ENCODE results near the gene PLA2G1B. TPM values are rescaled to one million over a fixed set of nuclear protein-coding genes. Genes with fewer than 3 reads are reported as not detected.

PLA2G1B gene
- total RNA-seq, 4 donors from 2014 or later, result not detected

DNA sequence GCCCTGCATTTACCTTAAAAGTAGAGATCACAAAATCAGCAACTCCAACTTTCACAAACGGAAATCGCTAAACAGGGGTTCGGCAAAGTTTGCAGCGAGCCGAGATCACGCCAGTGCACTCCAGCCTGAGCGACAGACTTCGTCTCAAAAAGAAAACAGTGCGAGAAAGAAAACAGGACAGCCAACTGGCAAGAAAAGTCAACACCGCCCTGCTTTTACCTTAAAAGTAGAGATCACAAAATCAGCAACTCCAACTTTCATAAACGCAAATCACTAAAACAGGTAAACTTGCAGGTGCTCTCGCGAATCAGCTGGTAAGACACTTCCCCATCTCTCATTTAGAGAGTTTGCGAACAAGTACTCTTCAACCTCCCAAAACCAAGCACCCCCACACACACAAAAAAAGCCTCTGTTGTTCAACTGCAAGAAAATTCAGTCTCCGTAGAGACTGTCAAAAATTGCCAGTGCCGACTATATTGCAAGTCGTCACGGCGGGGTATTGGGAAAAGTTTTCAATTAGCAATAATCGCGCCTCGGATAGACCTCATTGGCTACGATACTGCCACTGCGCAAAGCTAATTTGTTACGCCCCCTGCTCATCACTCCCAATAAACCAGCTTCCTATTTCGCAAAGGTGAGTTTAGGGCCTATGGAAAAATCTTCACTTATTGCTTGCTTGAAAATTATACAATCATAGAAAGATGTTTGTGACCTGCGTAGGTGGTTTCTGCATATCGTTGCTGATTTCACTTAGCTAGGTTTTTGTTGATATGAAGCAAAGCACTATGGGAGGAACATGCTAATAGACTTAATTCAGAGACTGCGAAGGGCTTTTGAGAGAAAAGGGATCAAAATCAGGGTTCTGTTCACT, 34.7 kb downstream of the PLA2G1B start, which contains the start of gene RNU4-1:
TSS of gene RNU4-1 (minus strand) at position 577 of the 871 bp plus-strand sequence.
- TF ChIP-seq POLR2A (IDR thresholded peaks at IDR 0.05), result peak; percentile 85
- TF ChIP-seq, protein P1, sequence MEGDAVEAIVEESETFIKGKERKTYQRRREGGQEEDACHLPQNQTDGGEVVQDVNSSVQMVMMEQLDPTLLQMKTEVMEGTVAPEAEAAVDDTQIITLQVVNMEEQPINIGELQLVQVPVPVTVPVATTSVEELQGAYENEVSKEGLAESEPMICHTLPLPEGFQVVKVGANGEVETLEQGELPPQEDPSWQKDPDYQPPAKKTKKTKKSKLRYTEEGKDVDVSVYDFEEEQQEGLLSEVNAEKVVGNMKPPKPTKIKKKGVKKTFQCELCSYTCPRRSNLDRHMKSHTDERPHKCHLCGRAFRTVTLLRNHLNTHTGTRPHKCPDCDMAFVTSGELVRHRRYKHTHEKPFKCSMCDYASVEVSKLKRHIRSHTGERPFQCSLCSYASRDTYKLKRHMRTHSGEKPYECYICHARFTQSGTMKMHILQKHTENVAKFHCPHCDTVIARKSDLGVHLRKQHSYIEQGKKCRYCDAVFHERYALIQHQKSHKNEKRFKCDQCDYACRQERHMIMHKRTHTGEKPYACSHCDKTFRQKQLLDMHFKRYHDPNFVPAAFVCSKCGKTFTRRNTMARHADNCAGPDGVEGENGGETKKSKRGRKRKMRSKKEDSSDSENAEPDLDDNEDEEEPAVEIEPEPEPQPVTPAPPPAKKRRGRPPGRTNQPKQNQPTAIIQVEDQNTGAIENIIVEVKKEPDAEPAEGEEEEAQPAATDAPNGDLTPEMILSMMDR (IDR thresholded peaks at IDR 0.05), result no peak
- TF ChIP-seq POLR2AphosphoS5 (IDR thresholded peaks at IDR 0.05), result peak; percentile 62 to 98 (median 97)
- WGBS, 2 donors (ENCODE audit: low coverage in 1 of 2), result 1 to 2% methylated on average over 21 to 29 of the region's 29 CpGs
- H3K27ac ChIP-seq, result peak within 1 kb of the TSS; percentile 97 to 99 (median 98)
- peaks cover 0 to 18% (median 14%) of the 10 kb centered on the region in 4 donors for H3K4me1 ChIP-seq
- H3K36me3 ChIP-seq, result no peaks in the 10 kb centered on the region
- no peaks in the 10 kb centered on the region for H3K27me3 ChIP-seq
- peak within 1 kb of the TSS; percentile 46 to 90 (median 69) for H3K4me3 ChIP-seq
- H3K9me3 ChIP-seq, result no peaks in the 10 kb centered on the region
- in situ Hi-C loops (cut with MboI; ENCODE audit: low pct_ligation_motif_present in 1 of 4, low pct_unique_long_range_greater_than_20kb in 1 of 4, low sequenced_read_pairs in 3 of 4), result no loop called here
- DNase-seq, result peak; percentile 82
- intact Hi-C loops (cut with DNase I; ENCODE audit: low total_unique reads), result no loop called here

DNA sequence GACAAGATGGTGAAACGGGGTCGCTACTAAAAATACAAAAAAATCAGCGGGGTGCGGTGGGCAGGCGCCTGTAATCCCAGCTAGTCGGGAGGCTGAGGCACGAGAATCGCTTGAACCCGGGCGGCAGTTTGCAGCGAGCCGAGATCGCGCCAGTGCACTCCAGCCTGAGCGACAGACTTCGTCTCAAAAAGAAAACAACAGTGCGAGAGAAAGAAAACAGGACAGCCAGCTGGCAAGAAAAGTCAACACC, 35.2 kb downstream of the PLA2G1B start:
- WGBS, 2 donors (ENCODE audit: low coverage in 1 of 2), result 0 to 2% methylated on average over 11 to 17 of the region's 17 CpGs
- in situ Hi-C loops (cut with MboI; ENCODE audit: low pct_ligation_motif_present in 1 of 4, low pct_unique_long_range_greater_than_20kb in 1 of 4, low sequenced_read_pairs in 3 of 4), result no loop called here

DNA sequence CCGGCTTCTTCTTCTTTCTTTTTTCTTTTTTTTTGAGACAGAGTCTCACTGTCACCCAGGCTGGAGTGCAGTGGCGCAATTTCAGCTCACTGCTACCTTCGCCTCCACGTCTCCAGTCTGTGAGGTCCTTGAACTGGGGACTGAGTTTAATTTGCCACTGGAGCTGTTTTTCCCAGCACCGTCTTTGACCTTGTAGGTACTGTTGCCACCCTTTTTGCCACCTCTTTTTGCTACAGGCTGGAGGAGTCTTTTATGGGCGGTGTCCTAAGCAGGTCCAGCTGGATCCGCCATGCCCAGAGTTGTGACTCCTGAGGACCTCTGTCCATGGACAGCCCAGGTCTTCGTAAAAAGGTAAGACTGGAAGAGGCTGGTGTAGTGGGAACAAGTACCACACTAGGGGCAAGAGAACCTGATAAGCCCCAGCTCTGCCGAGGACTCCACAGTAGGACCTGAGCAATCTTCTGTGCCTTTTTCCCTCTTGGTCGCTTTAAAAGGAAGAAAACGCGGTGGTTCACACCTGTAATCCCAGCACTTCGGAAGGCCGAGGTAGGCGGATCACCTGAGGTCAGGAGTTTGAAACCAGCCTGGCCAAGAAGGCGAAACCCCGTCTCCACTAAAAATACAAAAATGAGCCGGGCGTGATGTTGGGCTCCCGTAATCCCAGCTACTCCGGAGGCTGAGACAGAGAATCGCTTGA, 36.8 kb downstream of the PLA2G1B start:
- no peak for TF ChIP-seq EP300 (IDR thresholded peaks at IDR 0.05; ENCODE audit: low read depth)
- peak in 1 of 3 donors; percentile 11 for TF ChIP-seq POLR2AphosphoS5 (IDR thresholded peaks at IDR 0.05)
- no peak for TF ChIP-seq POLR2A (IDR thresholded peaks at IDR 0.05)
- in situ Hi-C loops (cut with MboI; ENCODE audit: low pct_ligation_motif_present in 1 of 4, low pct_unique_long_range_greater_than_20kb in 1 of 4, low sequenced_read_pairs in 3 of 4), result no loop called here
- intact Hi-C loops (cut with DNase I; ENCODE audit: low total_unique reads), result no loop called here
- peak overlapping the region in 3 of 4 donors; percentile 9 to 81 (median 20) for H3K4me3 ChIP-seq
- no peaks in the 10 kb centered on the region for H3K36me3 ChIP-seq
- H3K27ac ChIP-seq, result peak overlapping the region; percentile 97 to 99 (median 98)
- 22% methylated on average over 22 of the region's 22 CpGs; no CpG with 5 or more reads in 1 of the 2 donors for WGBS, 2 donors (ENCODE audit: low coverage in 1 of 2)
- H3K4me1 ChIP-seq, result peaks cover 0 to 18% (median 14%) of the 10 kb centered on the region in 4 donors
- no peaks in the 10 kb centered on the region for H3K9me3 ChIP-seq
- no peaks in the 10 kb centered on the region for H3K27me3 ChIP-seq
- peak; percentile 38 for DNase-seq

More for the DNA sequence above, 35.2 kb downstream of the PLA2G1B start:
- Histone ChIP-seq H3K9me3 (no peaks in the 10 kb centered on the region), H3K4me1 (peaks cover 0 to 18% (median 14%) of the 10 kb centered on the region in 4 donors), H3K36me3 (no peaks in the 10 kb centered on the region), H3K27ac (peak overlapping the region; percentile 97 to 99 (median 98)), H3K4me3 (peak overlapping the region; percentile 46 to 90 (median 69)), H3K27me3 (no peaks in the 10 kb centered on the region)
- DNase-seq, result no peak
- intact Hi-C loops (cut with DNase I; ENCODE audit: low total_unique reads), result no loop called here
- TF ChIP-seq, protein P1 (IDR thresholded peaks at IDR 0.05), result no peak
- TF ChIP-seq EP300 (IDR thresholded peaks at IDR 0.05; ENCODE audit: low read depth) (no peak), POLR2A (IDR thresholded peaks at IDR 0.05) (no peak), POLR2AphosphoS5 (IDR thresholded peaks at IDR 0.05) (no peak)

DNA sequence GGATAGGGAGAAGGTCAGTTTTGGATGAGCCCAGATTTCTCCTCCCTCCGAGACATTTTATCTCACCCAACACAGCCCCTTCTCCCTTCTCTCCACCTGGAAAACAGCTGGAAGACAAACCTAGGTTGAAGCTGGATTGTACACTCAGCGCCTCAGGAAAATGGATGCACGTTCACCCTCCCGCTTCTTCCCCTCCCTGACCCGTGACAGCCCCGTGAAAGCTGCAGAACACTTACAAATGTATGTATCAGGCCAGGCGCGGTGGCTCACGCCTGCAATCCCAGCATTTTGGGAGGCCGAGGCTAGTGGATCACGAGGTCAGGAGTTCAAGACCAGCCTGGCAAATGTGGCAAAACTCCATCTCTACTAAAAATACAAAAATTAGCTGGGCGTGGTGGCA, 40.1 kb downstream of the PLA2G1B start:
- no peak overlapping the region for H3K4me3 ChIP-seq
- WGBS, 2 donors (ENCODE audit: low coverage in 1 of 2), result 33 to 76% methylated on average over 1 to 12 of the region's 12 CpGs
- H3K36me3 ChIP-seq, result no peaks in the 10 kb centered on the region
- no peak overlapping the region for H3K27ac ChIP-seq
- peaks cover 0 to 10% (median 7%) of the 10 kb centered on the region in 4 donors for H3K4me1 ChIP-seq
- TF ChIP-seq, protein P1 (IDR thresholded peaks at IDR 0.05), result no peak
- TF ChIP-seq POLR2A (IDR thresholded peaks at IDR 0.05) (no peak), EP300 (IDR thresholded peaks at IDR 0.05; ENCODE audit: low read depth) (no peak), POLR2AphosphoS5 (IDR thresholded peaks at IDR 0.05) (no peak)
- in situ Hi-C loops (cut with MboI; ENCODE audit: low pct_ligation_motif_present in 1 of 4, low pct_unique_long_range_greater_than_20kb in 1 of 4, low sequenced_read_pairs in 3 of 4) (no loop called here), intact Hi-C loops (cut with DNase I; ENCODE audit: low total_unique reads) (no loop called here)
- no peaks in the 10 kb centered on the region for H3K27me3 ChIP-seq
- no peak for DNase-seq
- H3K9me3 ChIP-seq, result no peaks in the 10 kb centered on the region

Measured in transverse colon (tissue), 4 donors.